DMS53 (cell line): ENCODE measurements around the gene MAP2K5.

Source experiments
- DNase-seq: peaks from one replicate; lab custom pipeline; 2025; lab: John Stamatoyannopoulos, UW

MAP2K5 gene

DNA sequence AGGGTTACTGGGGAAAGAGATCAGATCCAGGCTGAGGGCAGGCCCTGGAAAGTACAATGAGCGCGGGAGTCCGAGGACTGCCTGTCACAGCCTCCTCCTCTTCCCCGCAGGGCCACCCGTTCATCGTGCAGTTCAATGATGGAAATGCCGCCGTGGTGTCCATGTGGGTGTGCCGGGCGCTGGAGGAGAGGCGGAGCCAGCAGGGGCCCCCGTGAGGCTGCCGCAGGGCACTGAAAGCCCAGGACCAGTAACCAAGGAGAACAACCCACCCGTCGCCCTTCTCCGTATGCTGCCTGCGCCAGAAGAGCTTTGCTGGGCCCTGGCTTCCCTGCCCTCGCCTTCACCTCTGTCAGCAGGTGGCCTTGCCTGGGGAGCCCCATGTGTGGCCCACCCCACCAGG is 264.0 kb downstream of the MAP2K5 start:
- no peak for DNase-seq

- no peak for DNase-seq
Observed at GRCh38 chr15:67807141-67807540, 264.6 kb downstream of the MAP2K5 start.

- no peak for DNase-seq
Observed at GRCh38 chr15:67807836-67808235, 265.3 kb downstream of the MAP2K5 start.

DNA sequence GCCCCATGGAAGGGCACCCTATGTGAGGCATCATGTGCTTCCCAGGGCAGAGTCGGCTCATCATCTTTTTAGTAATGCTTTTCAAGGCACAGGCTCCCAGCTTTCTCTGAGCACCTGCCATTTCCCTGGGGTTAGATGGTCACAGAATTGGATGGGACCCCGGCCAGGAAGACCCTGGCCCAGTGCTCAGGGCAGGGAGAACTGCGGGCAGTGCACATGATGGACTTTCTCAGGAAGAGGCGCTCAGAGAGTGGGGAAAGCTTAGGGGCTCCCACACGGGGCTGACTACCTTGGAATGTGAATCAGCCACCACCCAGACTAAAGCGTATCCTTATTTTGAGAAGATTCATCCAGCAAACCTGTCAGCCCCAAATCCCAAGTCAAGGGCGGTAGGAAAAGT is 266.3 kb downstream of the MAP2K5 start:
- DNase-seq = no peak

DNA sequence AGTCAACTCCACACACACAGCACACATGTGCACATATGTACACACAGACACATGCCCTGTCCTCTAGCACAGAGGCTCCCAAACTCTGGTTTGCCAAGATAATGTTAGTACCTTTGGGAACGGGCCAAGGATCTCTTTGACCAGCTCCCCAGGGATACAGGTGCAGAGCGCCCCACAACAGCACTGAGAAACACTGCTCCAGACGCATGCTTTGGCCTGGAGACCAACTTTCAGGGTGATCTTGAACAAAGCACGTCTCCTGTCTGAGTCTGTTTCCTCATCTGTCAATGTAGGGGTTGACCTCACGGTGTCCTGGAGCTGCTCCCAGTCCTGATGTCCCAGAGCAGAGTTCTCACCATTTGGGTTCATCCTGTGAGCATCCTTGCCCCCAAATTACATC is 266.9 kb downstream of the MAP2K5 start:
- no peak for DNase-seq

- no peak for DNase-seq
Observed at GRCh38 chr15:67809866-67810265, 267.4 kb downstream of the MAP2K5 start.

DNA sequence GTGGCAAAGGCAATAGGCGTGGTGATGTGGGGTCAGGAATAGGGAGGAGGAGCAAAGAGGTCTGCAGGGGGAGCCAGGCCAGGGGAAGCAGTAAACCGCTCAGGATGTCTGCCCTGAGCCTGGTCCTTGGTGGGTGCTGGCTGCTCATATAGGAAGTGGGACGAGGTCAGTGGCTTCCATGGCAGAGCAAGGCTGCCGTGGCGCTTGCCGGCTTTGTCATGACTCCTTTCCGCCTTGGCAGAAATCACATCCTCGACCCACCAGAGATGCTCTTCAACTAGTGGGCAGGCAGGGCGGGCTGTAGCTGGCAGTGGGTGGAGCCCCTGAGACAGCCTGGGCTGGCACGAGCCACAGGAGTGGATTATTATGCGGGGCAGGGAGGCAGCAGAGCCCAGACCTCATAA is 269.7 kb downstream of the MAP2K5 start:
- DNase-seq = no peak

DNA sequence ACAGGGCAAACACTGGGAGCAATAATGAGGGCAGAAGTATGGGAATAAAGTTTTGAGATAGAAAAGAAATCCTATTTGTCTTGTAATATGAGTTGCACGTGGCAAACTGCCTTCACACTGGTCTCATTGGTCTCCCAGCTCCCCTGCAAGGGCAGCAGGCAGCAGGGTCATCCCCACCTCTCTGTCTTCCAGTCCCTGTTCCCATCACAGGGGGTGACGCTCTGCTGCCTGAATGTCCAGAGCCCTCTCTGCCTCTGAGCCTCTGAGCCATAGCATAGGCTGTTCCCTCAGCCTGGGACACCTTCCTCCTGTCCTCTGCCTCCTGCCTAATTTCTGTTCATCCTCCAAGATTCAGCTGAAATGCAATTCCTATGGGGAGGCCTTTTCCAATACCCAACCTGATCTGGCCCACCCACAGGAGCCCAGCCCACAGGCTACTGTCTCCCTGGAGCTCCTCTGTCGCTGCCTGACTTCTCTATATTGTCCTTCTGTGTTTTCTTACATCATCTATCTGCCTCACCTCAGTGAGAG is 270.7 kb downstream of the MAP2K5 start:
- no peak for DNase-seq

DNA sequence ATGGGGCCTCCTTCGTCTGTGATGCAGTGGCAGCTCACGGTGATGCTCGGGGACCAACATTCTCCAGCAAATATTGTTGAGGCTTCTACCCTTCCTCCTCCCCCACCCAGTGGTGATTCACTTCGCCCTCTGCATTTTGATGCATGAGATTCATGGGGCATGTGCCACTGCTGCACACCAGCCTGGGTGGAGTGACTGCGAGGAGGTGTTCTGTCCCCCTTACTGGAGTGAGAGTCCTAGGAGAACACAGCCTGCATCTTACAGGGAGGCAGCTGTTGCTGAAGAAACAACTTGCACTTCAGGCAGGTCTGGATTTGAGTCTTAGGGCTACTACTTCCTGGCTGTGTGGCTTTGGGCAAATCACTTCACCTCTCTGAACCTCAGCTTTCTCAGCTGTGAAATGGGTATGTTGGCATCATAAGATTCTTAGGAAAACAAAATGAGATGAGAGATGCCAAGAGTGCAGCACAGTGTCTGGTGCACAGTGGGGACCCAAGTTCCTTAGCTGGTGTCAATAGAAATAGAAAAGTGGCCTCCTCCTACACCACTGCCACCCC is 272.6 kb downstream of the MAP2K5 start:
- no peak for DNase-seq

DNA sequence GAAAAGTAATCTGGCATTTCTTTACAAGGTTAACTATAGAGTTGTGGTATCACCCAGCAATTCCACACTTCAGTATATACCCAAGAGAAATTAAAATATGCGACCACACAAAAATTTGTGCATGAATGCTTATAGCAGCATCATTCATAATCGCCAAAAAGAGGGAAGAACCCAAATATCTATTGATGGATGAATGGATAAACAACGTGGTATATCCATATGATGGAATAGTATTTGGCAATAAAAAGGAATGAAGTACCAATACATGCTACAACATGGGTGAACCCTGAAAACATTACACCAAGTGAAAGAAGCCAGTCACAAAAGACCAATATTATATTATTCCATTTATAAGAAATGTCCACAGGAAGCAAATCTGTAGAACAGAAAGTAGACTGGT is 274.2 kb downstream of the MAP2K5 start:
- no peak for DNase-seq

GRCh38 chr15:67818464-67818863 is 276.0 kb downstream of the MAP2K5 start:
- DNase-seq = no peak

- no peak for DNase-seq
Observed at GRCh38 chr15:67819636-67820035, 277.1 kb downstream of the MAP2K5 start.

DNA sequence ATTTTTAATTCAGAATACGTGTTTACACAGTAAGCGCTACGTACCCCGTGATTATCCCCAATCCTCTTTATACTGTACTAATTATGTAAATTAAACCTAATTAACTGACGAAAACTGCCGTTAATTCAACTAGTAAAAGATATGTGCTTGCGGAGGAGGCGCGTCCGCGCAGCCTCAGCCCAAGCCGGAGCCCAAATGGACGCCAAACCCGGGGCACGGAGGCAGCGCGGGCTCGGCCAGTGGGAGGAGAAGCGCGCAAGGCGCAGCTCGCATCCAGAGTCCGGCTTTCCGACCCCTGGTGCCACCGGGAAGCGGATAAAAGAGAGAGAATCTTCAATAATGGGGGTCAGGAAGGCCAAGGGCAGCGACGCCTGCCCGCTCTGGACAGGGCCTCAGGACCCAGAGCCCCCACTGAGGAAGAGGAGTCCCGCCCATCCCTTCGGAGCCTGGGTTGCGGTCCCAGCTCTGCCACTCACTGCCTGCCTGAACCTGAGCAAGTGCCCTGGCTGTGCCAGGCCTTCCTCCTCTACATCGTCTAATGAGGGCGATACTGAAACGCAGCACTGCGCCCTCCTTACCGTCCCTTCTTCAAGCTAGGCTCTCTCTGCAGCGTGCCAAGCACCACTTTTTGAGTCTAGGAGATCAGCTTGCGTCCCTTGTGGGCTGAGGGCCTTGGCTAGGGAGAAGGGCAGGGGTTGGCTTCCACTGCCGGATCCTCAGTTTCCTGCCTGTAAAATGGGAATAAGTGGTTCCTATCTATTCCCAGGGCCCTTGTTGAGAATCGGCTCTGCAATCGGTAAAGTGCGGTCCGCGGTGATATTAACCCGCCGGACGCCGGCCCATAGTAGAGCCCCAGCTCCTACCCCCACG is 277.9 kb downstream of the MAP2K5 start:
- DNase-seq = no peak

GRCh38 chr15:67820992-67821783 is 278.7 kb downstream of the MAP2K5 start:
- no peak for DNase-seq

GRCh38 chr15:67821784-67822440 is 279.4 kb downstream of the MAP2K5 start:
- DNase-seq = peak; percentile 23

DNA sequence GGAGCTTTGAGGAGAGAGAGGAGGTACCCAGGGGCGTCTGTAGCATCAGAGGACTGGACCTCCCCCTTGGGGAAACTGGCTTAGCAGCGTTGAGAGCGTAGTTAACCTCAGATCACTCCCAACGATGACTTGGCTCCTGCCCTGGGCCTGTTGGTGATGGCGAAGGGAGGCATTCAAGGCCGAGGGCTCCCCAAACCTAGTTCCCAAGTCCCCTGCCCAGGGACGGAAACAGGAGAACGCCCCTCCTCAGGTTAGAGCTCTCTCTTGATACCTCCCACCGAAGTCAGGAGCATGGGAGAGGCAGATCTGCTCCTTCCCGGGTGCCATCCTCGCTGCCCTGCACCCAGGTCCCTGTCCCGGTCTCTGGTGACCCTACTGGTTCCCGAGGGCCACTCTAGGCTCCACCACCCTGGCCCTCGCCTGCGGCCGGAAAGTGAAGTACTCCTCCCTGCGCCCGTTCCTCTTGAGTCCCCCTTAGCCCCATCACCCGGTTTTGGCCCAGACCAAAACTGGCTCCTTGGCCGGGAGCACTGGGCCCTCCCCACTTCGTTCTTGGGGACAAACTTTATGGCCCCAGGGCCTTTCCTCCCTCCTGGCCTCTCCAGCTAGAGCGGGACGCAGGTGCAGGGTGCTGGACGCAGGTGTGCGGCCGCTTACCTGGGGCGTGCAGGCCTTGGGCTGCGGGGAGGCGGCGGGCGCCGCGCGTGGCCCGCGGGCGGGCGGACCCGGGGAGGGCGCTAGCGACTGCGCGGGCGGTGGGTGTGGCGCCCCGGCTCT is 280.2 kb downstream of the MAP2K5 start:
- DNase-seq = peak; percentile 58

- peak; percentile 61 for DNase-seq
Observed at GRCh38 chr15:67823314-67824196, 281.1 kb downstream of the MAP2K5 start.

- DNase-seq = peak; percentile 31
Observed at GRCh38 chr15:67824197-67824968, 281.9 kb downstream of the MAP2K5 start.
